GM23248 (cell line): Measurements from ENCODE around the gene KRT84. TPM values are rescaled to one million over a fixed set of nuclear protein-coding genes. Genes with fewer than 3 reads are reported as not detected.

Source experiments
- DNase-seq: peaks from one replicate; pipeline ENCODE4 v3.0.0-alpha.2; 2015
- H2AFZ ChIP-seq: fragments of 200-600 bp; sonication (generic); 2 replicates; pipeline ENCODE4 v1.6.1; 2016; ENCODE audit warnings: antibody characterized with exemption
- H3F3A ChIP-seq: fragments of 200-600 bp; sonication (generic); 2 replicates; pipeline ENCODE4 v1.6.1; 2016; ENCODE audit warnings: mild to moderate bottlenecking, antibody characterized with exemption, mixed run types; ENCODE audit not compliant: insufficient read depth
- H3K27ac ChIP-seq: fragments of 200-600 bp; sonication (generic); 2 replicates; pipeline ENCODE4 v1.5.1; 2016; ENCODE audit warnings: mild to moderate bottlenecking
- H3K27me3 ChIP-seq: fragments of 200-600 bp; sonication (generic); replicated peaks from 2 replicates; pipeline ENCODE4 v1.6.1; 2016; ENCODE audit warnings: mild to moderate bottlenecking; ENCODE audit not compliant: insufficient read depth
- H3K36me3 ChIP-seq: fragments of 200-600 bp; sonication (generic); 2 replicates; pipeline ENCODE4 v1.6.1; 2016; ENCODE audit warnings: low read depth, mild to moderate bottlenecking
- H3K4me1 ChIP-seq: fragments of 200-600 bp; sonication (generic); 2 replicates; pipeline ENCODE4 v1.6.1; 2016; ENCODE audit warnings: mild to moderate bottlenecking; ENCODE audit not compliant: insufficient read depth
- H3K4me2 ChIP-seq: fragments of 200-600 bp; sonication (generic); one replicate; pipeline ENCODE4 v1.6.1; 2016; ENCODE audit warnings: mild to moderate bottlenecking; ENCODE audit not compliant: unreplicated experiment
- H3K4me3 ChIP-seq: fragments of 200-600 bp; sonication (generic); 2 replicates; pipeline ENCODE4 v1.5.1; 2016; ENCODE audit warnings: mild to moderate bottlenecking
- H3K79me2 ChIP-seq: fragments of 200-600 bp; sonication (generic); 2 replicates; pipeline ENCODE4 v1.6.1; 2016; ENCODE audit warnings: mild to moderate bottlenecking; ENCODE audit not compliant: insufficient read depth
- H3K9ac ChIP-seq: fragments of 200-600 bp; sonication (generic); 2 replicates; pipeline ENCODE4 v1.6.1; 2016; ENCODE audit warnings: mild to moderate bottlenecking
- H3K9me2 ChIP-seq: fragments of 200-600 bp; sonication (generic); 2 replicates; pipeline ENCODE4 v1.6.1; 2016; ENCODE audit warnings: mixed run types, mild to moderate bottlenecking, moderate library complexity; ENCODE audit not compliant: insufficient read depth
- H3K9me3 ChIP-seq: fragments of 200-600 bp; sonication (generic); one replicate; pipeline ENCODE4 v1.6.1; 2017; ENCODE audit warnings: low read depth
- H4K20me1 ChIP-seq: fragments of 200-600 bp; sonication (generic); 2 replicates; pipeline ENCODE4 v1.6.0; 2016; ENCODE audit not compliant: insufficient read depth
- EZH2 ChIP-seq: fragments of 200-600 bp; sonication (generic); IDR thresholded peaks from 2 replicates; pipeline ENCODE4 v1.6.1; 2018; ENCODE audit warnings: antibody characterized with exemption, mild to moderate bottlenecking; ENCODE audit not compliant: insufficient read depth, poor library complexity, severe bottlenecking
- EZH2phosphoT487 ChIP-seq: fragments of 200-600 bp; sonication (generic); IDR thresholded peaks from 2 replicates; pipeline ENCODE4 v1.6.1; 2018; ENCODE audit warnings: antibody characterized with exemption, moderate library complexity, mild to moderate bottlenecking, low read depth; ENCODE audit not compliant: insufficient read depth
- WGBS, 2 experiments: methylation state at CpG; one replicate each; pipeline ENCODE4 v1.1.6; 2015 to 2017; ENCODE audit warnings: low lambda C conversion rate in 2 of 2, low coverage in 1 of 2; ENCODE audit errors: missing lambda C conversion rate in 2 of 2; 5-methylcytosine and 5-hydroxymethylcytosine counted together
- in situ Hi-C: fragments of 300-500 bp; cut with MboI; formaldehyde crosslinking; loops from 2 replicates; pipeline ENCODE4 v1.15.0; 2020
- polyA plus RNA-seq: library from polyadenylated mRNA; unstranded; fragments of >200 nt; fragmentation: Nextera tagmentation; extraction: Ambion mirVana; gene quantifications from 2 replicates; pipeline ENCODE4 v1.2.1, GENCODE V29; 2016
- total RNA-seq: library from RNA; depleted of rRNA; stranded (reverse); fragments of >200 nt; shearing (Covaris generic); gene quantifications from 2 replicates; pipeline ENCODE4 v1.2.3, GENCODE V29; 2014

Gene KRT84
- total and polyA plus RNA-seq, 2 experiments from 2014 or later, result not detected

DNA sequence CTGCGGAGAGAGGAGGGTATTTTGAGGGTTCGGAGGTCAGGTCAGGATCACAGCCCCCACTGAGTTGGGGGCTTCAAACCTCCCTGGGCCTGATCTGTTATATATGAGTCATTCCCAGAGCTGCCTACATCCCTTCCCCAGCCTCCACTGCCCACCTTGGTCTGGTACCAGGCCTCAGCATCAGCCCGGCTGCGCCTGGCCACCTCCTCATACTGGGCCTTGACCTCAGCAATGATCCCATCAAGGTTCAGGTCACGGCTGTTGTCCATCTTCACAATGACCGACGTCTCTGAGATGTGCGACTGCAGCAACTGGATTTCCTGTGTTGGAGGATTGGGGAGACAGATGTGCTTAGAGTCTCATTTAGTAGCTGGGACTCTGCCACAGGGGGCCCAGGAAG, 4.2 kb downstream of the KRT84 start:
- no peak overlapping the region for H3K27ac ChIP-seq
- no peaks in the 10 kb centered on the region for H3F3A ChIP-seq
- H3K36me3 ChIP-seq, result no peaks in the 10 kb centered on the region
- no peak overlapping the region for H3K4me3 ChIP-seq
- no peaks in the 10 kb centered on the region for H3K9me3 ChIP-seq
- 83 to 89% methylated on average over 8 of the region's 8 CpGs for WGBS, 2 experiments
- no peaks in the 10 kb centered on the region for H3K79me2 ChIP-seq
- no peak overlapping the region for H3K4me2 ChIP-seq
- peaks cover 14% of the 10 kb centered on the region for H3K27me3 ChIP-seq
- H3K4me1 ChIP-seq, result no peaks in the 10 kb centered on the region
- TF ChIP-seq EZH2phosphoT487 (no peak), EZH2 (no peak)
- no peaks in the 10 kb centered on the region for H3K9me2 ChIP-seq
- in situ Hi-C loops, result loop anchor here (10.0 to 25.0 kb wide), 2 partner anchors 484 to 606 kb away; no protein-coding TSS in a partner anchor
- DNase-seq, result no peak
- no peak overlapping the region for H3K9ac ChIP-seq
- no peaks in the 10 kb centered on the region for H4K20me1 ChIP-seq
- no peak overlapping the region for H2AFZ ChIP-seq

GRCh38 chr12:52380271-52380694, 5.2 kb downstream of the KRT84 start:
- Histone ChIP-seq H3K36me3 (no peaks in the 10 kb centered on the region), H3K4me1 (no peaks in the 10 kb centered on the region), H3K9ac (no peak overlapping the region), H3K4me2 (no peak overlapping the region), H3K27ac (no peak overlapping the region), H3K27me3 (peaks cover 8% of the 10 kb centered on the region; the same call in 1 of the 2 replicates), H3K4me3 (no peak overlapping the region), H2AFZ (no peak overlapping the region), H3K9me3 (no peaks in the 10 kb centered on the region), H3K79me2 (no peaks in the 10 kb centered on the region), H3K9me2 (no peaks in the 10 kb centered on the region), H3F3A (no peaks in the 10 kb centered on the region), H4K20me1 (no peaks in the 10 kb centered on the region)
- in situ Hi-C loops, result loop anchor here (10.0 to 25.0 kb wide), 2 partner anchors 485 to 607 kb away; no protein-coding TSS in a partner anchor
- no peak for TF ChIP-seq EZH2phosphoT487
- TF ChIP-seq EZH2, result no peak
- 71 to 76% methylated on average over 15 of the region's 15 CpGs for WGBS, 2 experiments
- peak; percentile 57 for DNase-seq

DNA sequence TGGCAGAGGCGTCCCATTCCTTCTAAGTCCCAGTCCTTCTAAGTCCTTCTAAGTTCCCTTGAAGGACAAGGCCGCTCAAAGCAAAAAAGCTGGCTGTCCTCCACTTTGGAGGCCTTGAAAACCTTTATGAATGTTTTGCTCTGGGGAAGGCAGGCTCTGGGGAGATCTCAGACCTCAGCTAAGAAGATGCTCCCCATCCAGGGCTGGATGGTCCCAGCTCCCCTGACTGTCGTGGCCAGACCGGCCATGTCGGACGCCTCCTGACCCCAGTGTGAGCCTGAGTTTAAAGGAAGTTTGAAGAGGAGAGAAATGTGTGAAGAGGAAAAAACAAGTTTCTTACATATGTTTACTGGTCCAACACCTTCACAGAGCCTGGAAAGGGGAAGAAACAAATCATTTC, 5.9 kb downstream of the KRT84 start:
- Histone ChIP-seq H3K9me2 (no peaks in the 10 kb centered on the region), H3K36me3 (no peaks in the 10 kb centered on the region), H3K27ac (no peak overlapping the region), H3K9ac (no peak overlapping the region), H3K27me3 (peaks cover 8% of the 10 kb centered on the region; the same call in 1 of the 2 replicates), H3K9me3 (no peaks in the 10 kb centered on the region), H3K79me2 (no peaks in the 10 kb centered on the region), H2AFZ (no peak overlapping the region), H3F3A (no peaks in the 10 kb centered on the region), H3K4me2 (no peak overlapping the region), H3K4me3 (no peak overlapping the region), H4K20me1 (no peaks in the 10 kb centered on the region), H3K4me1 (no peaks in the 10 kb centered on the region)
- 84 to 86% methylated on average over 6 of the region's 6 CpGs for WGBS, 2 experiments
- in situ Hi-C loops, result loop anchor here (25.0 kb wide), 1 partner anchor 608 kb away; no protein-coding TSS in a partner anchor
- TF ChIP-seq EZH2phosphoT487 (no peak), EZH2 (no peak)
- no peak for DNase-seq

GRCh38 chr12:52378091-52378490, 7.4 kb downstream of the KRT84 start:
- in situ Hi-C loops, result loop anchor here (25.0 kb wide), 1 partner anchor 609 kb away; no protein-coding TSS in a partner anchor

More at GRCh38 chr12:52378091-52378490, 7.4 kb downstream of the KRT84 start:
- Histone ChIP-seq H3K9me2 (no peaks in the 10 kb centered on the region), H3K36me3 (no peaks in the 10 kb centered on the region), H3K79me2 (no peaks in the 10 kb centered on the region), H3K27ac (no peak overlapping the region), H2AFZ (no peak overlapping the region), H3K4me2 (no peak overlapping the region), H3F3A (no peaks in the 10 kb centered on the region), H3K27me3 (no peaks in the 10 kb centered on the region), H3K4me1 (no peaks in the 10 kb centered on the region), H3K4me3 (no peak overlapping the region), H4K20me1 (no peaks in the 10 kb centered on the region), H3K9ac (no peak overlapping the region), H3K9me3 (no peaks in the 10 kb centered on the region)
- no peak for DNase-seq
- WGBS, 2 experiments, result 79 to 81% methylated on average over 11 to 19 of the region's 19 CpGs
- TF ChIP-seq EZH2 (no peak), EZH2phosphoT487 (no peak)
